KMS-11 (cell line): Measurements from ENCODE around the gene PFKP.

Experiments used
- H2AFZ ChIP-seq: fragments of 200-600 bp; sonication (generic); 2 replicates; pipeline ENCODE4 v1.6.1; 2016; ENCODE audit warnings: antibody characterized with exemption, mixed run types, low read depth
- H3K27ac ChIP-seq: fragments of 200-600 bp; sonication (generic); 2 replicates; pipeline ENCODE4 v1.6.1; 2016; ENCODE audit warnings: mild to moderate bottlenecking, mixed run types
- H3K27me3 ChIP-seq: fragments of 200-600 bp; sonication (generic); 2 replicates; pipeline ENCODE4 v1.6.1; 2017; ENCODE audit warnings: mild to moderate bottlenecking, low read depth, mixed run types, moderate library complexity; ENCODE audit not compliant: insufficient read depth
- H3K36me3 ChIP-seq: fragments of 200-600 bp; sonication (generic); 2 replicates; pipeline ENCODE4 v1.6.1; 2017; ENCODE audit warnings: mild to moderate bottlenecking, mixed run types; ENCODE audit not compliant: insufficient read depth
- H3K4me1 ChIP-seq: fragments of 200-600 bp; sonication (generic); 2 replicates; pipeline ENCODE4 v1.6.1; 2016; ENCODE audit warnings: mild to moderate bottlenecking, low read depth, mixed run types; ENCODE audit not compliant: poor library complexity, severe bottlenecking
- H3K4me2 ChIP-seq: fragments of 200-600 bp; sonication (generic); 2 replicates; pipeline ENCODE4 v1.7.0; 2016; ENCODE audit warnings: mild to moderate bottlenecking, mixed run types
- H3K4me3 ChIP-seq: fragments of 200-600 bp; sonication (generic); IDR thresholded peaks from 2 replicates; pipeline ENCODE4 v1.6.1; 2017; ENCODE audit warnings: low read depth, low read length, mixed read lengths; ENCODE audit not compliant: insufficient read depth
- H3K79me2 ChIP-seq: fragments of 200-600 bp; sonication (generic); 2 replicates; pipeline ENCODE4 v1.6.1; 2016; ENCODE audit warnings: low read depth, mixed run types; ENCODE audit not compliant: insufficient read depth
- H3K9ac ChIP-seq: fragments of 200-600 bp; sonication (generic); 2 replicates; pipeline ENCODE4 v1.6.1; 2016; ENCODE audit warnings: mild to moderate bottlenecking, mixed run types
- H4K20me1 ChIP-seq: fragments of 200-600 bp; sonication (generic); 2 replicates; pipeline ENCODE4 v1.6.1; 2016; ENCODE audit warnings: mild to moderate bottlenecking, mixed run types; ENCODE audit not compliant: insufficient read depth
- TF ChIP-seq, protein P1 (sequence below): fragments of 200-600 bp; sonication (generic); conservative IDR thresholded peaks from 2 replicates; pipeline ENCODE4 v1.6.1; 2017; ENCODE audit warnings: low read depth, mild to moderate bottlenecking, antibody characterized with exemption, low read length, moderate library complexity, mixed read lengths

The PFKP gene

DNA sequence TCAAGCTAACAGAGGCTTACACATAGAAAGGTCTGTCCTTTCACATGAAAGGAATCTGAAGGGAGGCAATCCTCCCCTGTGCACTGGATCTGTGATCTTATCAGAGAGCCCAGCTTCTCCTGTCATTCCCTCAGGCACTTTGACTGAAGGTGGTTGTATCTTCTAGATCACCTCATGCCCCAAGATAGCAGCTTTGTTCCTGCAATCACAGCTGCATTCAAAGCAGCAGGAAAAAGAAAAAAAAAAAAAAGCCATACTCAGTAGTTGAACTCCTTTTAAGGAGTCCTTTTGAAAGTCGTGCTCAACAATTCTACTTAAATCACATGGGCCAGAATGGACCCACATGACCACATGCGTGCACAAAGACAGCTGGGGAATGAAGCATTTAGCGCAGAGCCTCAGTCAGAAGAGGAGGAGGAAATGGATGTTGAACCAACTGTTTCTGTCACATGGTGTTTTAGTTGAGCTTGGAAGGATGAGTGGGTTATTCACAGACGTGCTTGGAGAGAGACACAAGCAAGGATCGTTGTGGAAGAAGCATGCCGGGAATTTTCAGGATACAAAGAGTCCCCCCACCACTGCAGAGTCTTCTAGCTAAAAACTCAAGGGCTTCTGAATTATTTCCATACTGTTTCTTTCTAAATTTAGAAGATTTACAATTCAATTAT is 13.0 kb upstream of the PFKP start:
- Histone ChIP-seq H4K20me1 (no peaks in the 10 kb centered on the region), H3K27ac (no peak overlapping the region), H3K9ac (no peak overlapping the region), H3K4me2 (no peak overlapping the region), H3K4me1 (no peaks in the 10 kb centered on the region), H3K79me2 (no peaks in the 10 kb centered on the region), H3K27me3 (no peaks in the 10 kb centered on the region), H3K4me3 (no peak overlapping the region), H3K36me3 (no peaks in the 10 kb centered on the region), H2AFZ (no peak overlapping the region)
- TF ChIP-seq, protein P1, sequence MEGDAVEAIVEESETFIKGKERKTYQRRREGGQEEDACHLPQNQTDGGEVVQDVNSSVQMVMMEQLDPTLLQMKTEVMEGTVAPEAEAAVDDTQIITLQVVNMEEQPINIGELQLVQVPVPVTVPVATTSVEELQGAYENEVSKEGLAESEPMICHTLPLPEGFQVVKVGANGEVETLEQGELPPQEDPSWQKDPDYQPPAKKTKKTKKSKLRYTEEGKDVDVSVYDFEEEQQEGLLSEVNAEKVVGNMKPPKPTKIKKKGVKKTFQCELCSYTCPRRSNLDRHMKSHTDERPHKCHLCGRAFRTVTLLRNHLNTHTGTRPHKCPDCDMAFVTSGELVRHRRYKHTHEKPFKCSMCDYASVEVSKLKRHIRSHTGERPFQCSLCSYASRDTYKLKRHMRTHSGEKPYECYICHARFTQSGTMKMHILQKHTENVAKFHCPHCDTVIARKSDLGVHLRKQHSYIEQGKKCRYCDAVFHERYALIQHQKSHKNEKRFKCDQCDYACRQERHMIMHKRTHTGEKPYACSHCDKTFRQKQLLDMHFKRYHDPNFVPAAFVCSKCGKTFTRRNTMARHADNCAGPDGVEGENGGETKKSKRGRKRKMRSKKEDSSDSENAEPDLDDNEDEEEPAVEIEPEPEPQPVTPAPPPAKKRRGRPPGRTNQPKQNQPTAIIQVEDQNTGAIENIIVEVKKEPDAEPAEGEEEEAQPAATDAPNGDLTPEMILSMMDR: no peak

DNA sequence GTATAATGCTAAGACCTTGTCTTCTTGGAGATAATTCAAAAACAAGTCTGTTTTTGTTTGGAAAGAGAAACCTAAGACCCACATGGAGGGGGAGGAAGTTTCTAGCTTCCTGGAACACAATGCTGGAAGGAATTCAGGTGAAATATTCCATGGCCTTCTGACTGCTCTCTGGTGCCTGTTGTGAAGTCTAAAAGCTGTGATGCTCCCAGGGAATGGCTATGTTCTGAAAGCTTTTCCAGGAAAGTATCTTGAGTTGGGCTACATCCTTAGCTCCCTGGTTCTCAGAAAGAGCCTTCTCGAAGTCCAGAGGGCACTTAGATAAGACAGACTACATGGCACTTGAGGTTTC is 12.5 kb upstream of the PFKP start:
- H3K27me3 ChIP-seq: no peaks in the 10 kb centered on the region
- H3K9ac ChIP-seq: no peak overlapping the region
- H3K36me3 ChIP-seq: no peaks in the 10 kb centered on the region
- H3K4me3 ChIP-seq: no peak overlapping the region
- no peak overlapping the region for H2AFZ ChIP-seq
- H4K20me1 ChIP-seq: no peaks in the 10 kb centered on the region
- no peaks in the 10 kb centered on the region for H3K4me1 ChIP-seq
- TF ChIP-seq, protein P1: no peak
- H3K79me2 ChIP-seq: no peaks in the 10 kb centered on the region
- no peak overlapping the region for H3K27ac ChIP-seq
- no peak overlapping the region for H3K4me2 ChIP-seq

DNA sequence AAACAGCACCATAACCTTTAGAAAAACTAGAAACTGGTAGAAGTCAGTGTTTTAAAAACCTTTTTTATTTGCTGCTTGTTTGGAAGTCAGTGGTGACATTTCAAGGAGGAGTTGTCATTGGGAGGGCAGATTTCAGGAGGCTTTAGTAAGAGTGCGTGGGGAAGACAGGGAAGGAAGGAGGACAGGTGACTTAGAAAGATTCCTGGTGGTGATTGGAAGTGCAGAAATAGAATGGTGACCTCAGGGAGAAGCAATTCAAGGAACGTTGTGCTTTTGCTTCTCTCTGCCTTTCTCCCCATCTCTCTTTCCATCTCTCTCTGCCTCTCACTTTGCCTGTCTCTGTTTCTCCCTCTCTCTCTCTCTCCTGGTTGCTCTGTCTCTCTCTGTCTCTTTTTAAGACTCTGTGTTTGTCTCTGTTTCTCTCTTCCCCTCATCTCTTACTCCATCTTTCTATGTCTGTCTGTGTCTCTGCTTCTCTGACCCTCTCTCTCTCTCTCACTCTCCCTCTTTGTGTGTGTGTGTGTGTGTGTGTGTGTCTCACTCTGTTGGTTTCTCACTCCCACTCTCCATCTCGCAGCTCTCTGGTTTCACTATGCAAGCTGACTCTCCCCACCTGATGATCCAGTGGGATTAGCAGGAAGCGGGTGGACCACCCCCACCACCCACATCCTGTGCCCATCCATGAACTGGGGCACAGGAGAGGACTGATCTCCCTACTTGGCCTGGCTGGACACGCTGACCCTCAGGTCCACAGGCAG is 10.9 kb upstream of the PFKP start:
- Histone ChIP-seq H3K9ac (no peak overlapping the region), H3K4me1 (no peaks in the 10 kb centered on the region), H2AFZ (no peak overlapping the region), H3K27ac (no peak overlapping the region), H3K4me3 (no peak overlapping the region), H3K4me2 (no peak overlapping the region), H3K27me3 (no peaks in the 10 kb centered on the region), H3K79me2 (no peaks in the 10 kb centered on the region), H3K36me3 (no peaks in the 10 kb centered on the region), H4K20me1 (no peaks in the 10 kb centered on the region)
- TF ChIP-seq, protein P1: no peak

DNA sequence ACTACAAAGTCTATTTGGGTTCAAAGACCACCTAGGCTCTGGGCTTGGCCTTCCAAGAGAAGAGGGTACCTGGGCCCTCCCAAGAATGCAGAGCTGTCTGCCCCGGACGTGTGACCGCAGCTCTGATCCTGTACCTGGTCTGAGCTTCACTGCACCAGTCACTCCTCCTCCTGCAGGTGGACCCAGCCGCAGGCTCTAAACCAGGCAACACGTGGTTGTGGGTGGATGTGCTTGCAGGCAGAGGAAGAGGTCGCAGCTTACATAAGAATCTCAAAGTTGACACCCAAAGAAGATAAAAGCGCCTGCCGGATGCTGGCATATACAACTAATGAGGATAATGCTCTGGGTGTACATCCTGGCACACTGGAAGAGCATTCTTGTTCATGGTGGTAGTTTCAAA is 9.4 kb upstream of the PFKP start:
- no peak overlapping the region for H3K9ac ChIP-seq

More for the DNA sequence above, 9.4 kb upstream of the PFKP start:
- H3K79me2 ChIP-seq: no peaks in the 10 kb centered on the region
- no peaks in the 10 kb centered on the region for H3K27me3 ChIP-seq
- no peaks in the 10 kb centered on the region for H3K4me1 ChIP-seq
- no peak overlapping the region for H2AFZ ChIP-seq
- no peak overlapping the region for H3K27ac ChIP-seq
- H3K4me2 ChIP-seq: no peak overlapping the region
- TF ChIP-seq, protein P1: no peak
- no peaks in the 10 kb centered on the region for H3K36me3 ChIP-seq
- H4K20me1 ChIP-seq: no peaks in the 10 kb centered on the region
- H3K4me3 ChIP-seq: no peak overlapping the region
